Progenitor cell of endocrine pancreas (in vitro differentiated cells): ENCODE results near the gene ZNF101. TPM values are rescaled to one million over a fixed set of nuclear protein-coding genes. Genes with fewer than 3 reads are reported as not detected.
"Not testable (repeated sequence)": the region's sequence is repeated elsewhere in the genome, so short reads cannot be mapped to it uniquely, and the experiment has no call there.

Experiments used
- DNase-seq: peaks from one replicate; pipeline ENCODE4 v3.0.0; 2021; ENCODE audit warnings: low spot score; ENCODE audit not compliant: unreplicated experiment
- H3K27ac Mint-ChIP-seq: 2 replicates; pipeline ENCODE4 v1.8.0; 2021; ENCODE audit warnings: mild to moderate bottlenecking, moderate library complexity, mixed read lengths
- H3K27me3 Mint-ChIP-seq: 2 replicates; pipeline ENCODE4 v1.8.0; 2021; ENCODE audit warnings: mixed read lengths
- H3K36me3 Mint-ChIP-seq: 2 replicates; pipeline ENCODE4 v1.8.0; 2022; ENCODE audit warnings: mixed read lengths; ENCODE audit not compliant: insufficient read depth
- H3K4me1 Mint-ChIP-seq: 2 replicates; pipeline ENCODE4 v1.8.0; 2021; ENCODE audit warnings: low read depth, mixed read lengths
- H3K4me3 Mint-ChIP-seq: 2 replicates; pipeline ENCODE4 v1.8.0; 2021; ENCODE audit warnings: low read depth, mild to moderate bottlenecking, moderate library complexity, mixed read lengths
- H3K9me3 Mint-ChIP-seq: 2 replicates; pipeline ENCODE4 v1.8.0; 2021; ENCODE audit warnings: low read depth, mixed read lengths
- total RNA-seq: library from RNA; stranded (reverse); gene quantifications from 2 replicates; pipeline ENCODE4 v1.2.1, GENCODE V29; 2021
- TF ChIP-seq, protein P1 (sequence below): fragments of 200-600 bp; sonication (generic); IDR thresholded peaks from one replicate; pipeline ENCODE4 v1.5.0; 2021; ENCODE audit warnings: antibody characterized with exemption, mild to moderate bottlenecking; ENCODE audit not compliant: unreplicated experiment

The ZNF101 gene
- total RNA-seq, 1 donor from 2014 or later, result 15.3 TPM

DNA sequence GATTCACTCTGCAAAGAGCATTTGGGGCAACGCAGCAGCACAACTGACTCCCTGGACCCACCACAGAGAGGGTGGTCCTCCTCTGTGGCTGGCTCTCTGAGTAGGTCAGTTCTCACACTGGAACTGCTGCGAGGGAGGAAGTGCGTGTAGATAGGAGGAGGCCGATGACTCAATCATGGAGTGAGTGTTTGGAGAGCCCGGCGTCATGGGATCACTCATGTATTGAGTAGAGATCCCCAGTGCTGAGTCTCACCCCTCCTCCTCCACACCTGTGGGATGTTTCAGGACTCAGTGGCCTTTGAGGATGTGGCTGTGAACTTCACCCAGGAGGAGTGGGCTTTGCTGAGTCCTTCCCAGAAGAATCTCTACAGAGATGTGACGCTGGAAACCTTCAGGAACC, 8.9 kb downstream of the ZNF101 start:
- TF ChIP-seq, protein P1, sequence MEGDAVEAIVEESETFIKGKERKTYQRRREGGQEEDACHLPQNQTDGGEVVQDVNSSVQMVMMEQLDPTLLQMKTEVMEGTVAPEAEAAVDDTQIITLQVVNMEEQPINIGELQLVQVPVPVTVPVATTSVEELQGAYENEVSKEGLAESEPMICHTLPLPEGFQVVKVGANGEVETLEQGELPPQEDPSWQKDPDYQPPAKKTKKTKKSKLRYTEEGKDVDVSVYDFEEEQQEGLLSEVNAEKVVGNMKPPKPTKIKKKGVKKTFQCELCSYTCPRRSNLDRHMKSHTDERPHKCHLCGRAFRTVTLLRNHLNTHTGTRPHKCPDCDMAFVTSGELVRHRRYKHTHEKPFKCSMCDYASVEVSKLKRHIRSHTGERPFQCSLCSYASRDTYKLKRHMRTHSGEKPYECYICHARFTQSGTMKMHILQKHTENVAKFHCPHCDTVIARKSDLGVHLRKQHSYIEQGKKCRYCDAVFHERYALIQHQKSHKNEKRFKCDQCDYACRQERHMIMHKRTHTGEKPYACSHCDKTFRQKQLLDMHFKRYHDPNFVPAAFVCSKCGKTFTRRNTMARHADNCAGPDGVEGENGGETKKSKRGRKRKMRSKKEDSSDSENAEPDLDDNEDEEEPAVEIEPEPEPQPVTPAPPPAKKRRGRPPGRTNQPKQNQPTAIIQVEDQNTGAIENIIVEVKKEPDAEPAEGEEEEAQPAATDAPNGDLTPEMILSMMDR, result no peak
- DNase-seq, result no peak
- Mint-ChIP-seq H3K4me1 (no peaks in the 10 kb centered on the region), H3K27ac (no peak overlapping the region), H3K9me3 (peaks cover 38% of the 10 kb centered on the region), H3K4me3 (no peak overlapping the region), H3K27me3 (no peaks in the 10 kb centered on the region), H3K36me3 (peaks cover 60% of the 10 kb centered on the region)

DNA sequence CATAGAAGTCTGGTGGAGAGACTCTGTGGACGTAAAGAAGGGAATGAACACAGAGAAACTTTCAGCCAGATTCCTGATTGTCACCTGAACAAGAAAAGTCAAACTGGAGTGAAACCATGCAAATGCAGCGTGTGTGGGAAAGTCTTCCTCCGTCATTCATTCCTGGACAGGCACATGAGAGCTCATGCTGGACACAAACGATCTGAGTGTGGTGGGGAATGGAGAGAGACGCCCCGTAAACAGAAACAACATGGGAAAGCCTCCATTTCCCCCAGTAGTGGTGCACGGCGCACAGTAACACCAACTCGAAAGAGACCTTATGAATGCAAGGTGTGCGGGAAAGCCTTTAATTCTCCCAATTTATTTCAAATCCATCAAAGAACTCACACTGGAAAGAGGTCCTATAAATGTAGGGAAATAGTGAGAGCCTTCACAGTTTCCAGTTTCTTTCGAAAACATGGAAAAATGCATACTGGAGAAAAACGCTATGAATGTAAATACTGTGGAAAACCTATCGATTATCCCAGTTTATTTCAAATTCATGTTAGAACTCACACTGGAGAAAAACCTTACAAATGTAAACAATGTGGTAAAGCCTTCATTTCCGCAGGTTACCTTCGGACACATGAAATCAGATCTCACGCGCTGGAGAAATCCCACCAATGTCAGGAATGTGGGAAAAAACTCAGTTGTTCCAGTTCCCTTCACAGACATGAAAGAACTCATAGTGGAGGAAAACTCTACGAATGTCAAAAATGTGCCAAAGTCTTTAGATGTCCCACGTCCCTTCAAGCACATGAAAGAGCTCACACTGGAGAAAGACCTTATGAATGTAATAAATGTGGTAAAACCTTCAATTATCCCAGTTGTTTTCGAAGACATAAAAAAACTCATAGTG, 10.8 kb downstream of the ZNF101 start:
- peaks cover 48% of the 10 kb centered on the region for H3K9me3 Mint-ChIP-seq
- TF ChIP-seq, protein P1, result no peak
- no peak for DNase-seq
- H3K4me1 Mint-ChIP-seq, result no peaks in the 10 kb centered on the region
- H3K36me3 Mint-ChIP-seq, result peaks cover 69% of the 10 kb centered on the region
- H3K27me3 Mint-ChIP-seq, result no peaks in the 10 kb centered on the region
- no peak overlapping the region for H3K4me3 Mint-ChIP-seq
- no peak overlapping the region for H3K27ac Mint-ChIP-seq

DNA sequence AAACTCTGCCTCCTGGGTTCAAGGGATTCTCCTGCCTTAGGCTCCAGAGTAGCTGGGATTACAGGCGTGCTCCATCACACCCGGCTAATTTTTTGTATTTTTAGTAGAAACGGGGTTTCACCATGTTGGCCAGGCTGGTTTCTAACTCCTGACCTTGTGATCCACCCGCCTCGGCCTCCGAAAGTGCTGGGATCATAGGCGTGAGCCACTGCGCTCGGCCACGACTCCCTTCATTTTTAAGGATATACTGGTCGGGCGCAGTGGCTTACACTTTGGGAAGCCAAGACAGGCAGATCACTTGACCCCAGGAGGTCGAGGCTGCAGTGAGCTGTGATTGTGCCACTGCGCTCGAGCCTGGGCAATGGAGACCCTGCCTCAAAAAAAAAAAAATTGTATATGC, 17.5 kb downstream of the ZNF101 start:
- H3K27ac Mint-ChIP-seq, H3K4me1 Mint-ChIP-seq, DNase-seq, H3K4me3 Mint-ChIP-seq, H3K27me3 Mint-ChIP-seq: not testable (repeated sequence)
- peaks cover 26% of the 10 kb centered on the region for H3K36me3 Mint-ChIP-seq
- H3K9me3 Mint-ChIP-seq, result peaks cover 18% of the 10 kb centered on the region

DNA sequence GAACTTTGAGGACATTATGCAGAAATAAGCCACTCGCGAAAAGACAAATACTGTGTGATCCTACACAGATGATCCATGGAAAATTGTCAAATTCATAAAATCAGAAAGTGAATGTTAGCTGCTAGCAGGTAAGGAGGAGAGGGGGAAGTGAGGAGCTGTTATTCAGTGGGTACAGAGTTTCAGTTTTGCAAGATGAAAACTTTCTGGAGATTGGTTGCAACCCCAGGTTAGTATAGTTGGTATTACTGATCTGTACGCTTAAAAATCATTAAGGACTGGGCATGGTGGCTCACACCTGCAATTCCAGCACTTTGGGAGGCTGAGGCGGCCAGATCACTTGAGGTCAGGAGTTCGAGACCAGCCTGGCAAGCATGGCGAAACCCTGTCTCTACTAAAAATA, 17.9 kb downstream of the ZNF101 start:
- no peak for DNase-seq
- Mint-ChIP-seq H3K9me3 (peaks cover 16% of the 10 kb centered on the region), H3K4me1 (no peaks in the 10 kb centered on the region), H3K27me3 (no peaks in the 10 kb centered on the region), H3K36me3 (peaks cover 21% of the 10 kb centered on the region), H3K27ac (no peak overlapping the region), H3K4me3 (no peak overlapping the region)
- TF ChIP-seq, protein P1, result no peak

DNA sequence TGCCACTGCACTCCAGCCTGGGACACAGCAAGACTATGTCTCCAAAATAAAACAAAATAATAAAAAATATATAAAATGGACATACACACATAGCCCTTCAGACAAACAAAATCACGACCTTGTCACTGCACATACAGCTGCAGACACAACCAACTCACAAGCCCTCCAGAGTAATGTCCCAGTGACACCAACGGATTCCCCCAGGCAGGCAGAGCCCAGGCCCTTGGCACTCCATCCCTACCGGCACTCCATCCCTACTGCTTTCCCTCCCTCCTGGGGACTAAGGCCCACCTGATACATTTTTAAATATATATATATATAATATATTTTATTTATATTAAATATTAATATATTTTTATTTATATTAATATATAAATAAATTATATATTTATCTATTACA, 18.5 kb downstream of the ZNF101 start:
- H3K27me3 Mint-ChIP-seq, result no peaks in the 10 kb centered on the region
- no peak overlapping the region for H3K4me3 Mint-ChIP-seq
- TF ChIP-seq, protein P1, result no peak
- peaks cover 21% of the 10 kb centered on the region for H3K36me3 Mint-ChIP-seq
- H3K9me3 Mint-ChIP-seq, result peaks cover 16% of the 10 kb centered on the region
- no peak overlapping the region for H3K27ac Mint-ChIP-seq
- no peak for DNase-seq
- H3K4me1 Mint-ChIP-seq, result no peaks in the 10 kb centered on the region

DNA sequence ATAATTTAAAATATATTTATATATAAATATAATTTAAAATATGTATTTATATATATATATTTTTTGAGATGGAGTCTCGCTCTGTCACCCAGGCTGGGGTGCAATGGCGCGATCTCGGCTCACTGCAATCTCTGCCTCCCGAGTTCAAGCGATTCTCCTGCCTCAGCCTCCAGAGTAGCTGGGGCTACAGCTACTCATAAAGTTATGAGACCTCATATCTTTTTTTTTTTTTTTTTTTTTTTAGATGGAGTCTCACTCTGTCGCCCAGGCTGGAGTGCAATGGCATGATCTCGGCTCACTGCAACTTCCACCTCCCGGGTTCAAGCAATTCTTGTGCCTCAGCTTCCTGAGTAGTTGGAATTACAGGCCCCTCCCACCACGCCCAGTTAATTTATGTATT, 20.4 kb downstream of the ZNF101 start:
- not testable (repeated sequence) for H3K36me3 Mint-ChIP-seq, DNase-seq, H3K4me1 Mint-ChIP-seq, H3K9me3 Mint-ChIP-seq, H3K4me3 Mint-ChIP-seq, H3K27ac Mint-ChIP-seq, H3K27me3 Mint-ChIP-seq
